ENCODE data around the gene CNNM4.

CNNM4 gene

DNA sequence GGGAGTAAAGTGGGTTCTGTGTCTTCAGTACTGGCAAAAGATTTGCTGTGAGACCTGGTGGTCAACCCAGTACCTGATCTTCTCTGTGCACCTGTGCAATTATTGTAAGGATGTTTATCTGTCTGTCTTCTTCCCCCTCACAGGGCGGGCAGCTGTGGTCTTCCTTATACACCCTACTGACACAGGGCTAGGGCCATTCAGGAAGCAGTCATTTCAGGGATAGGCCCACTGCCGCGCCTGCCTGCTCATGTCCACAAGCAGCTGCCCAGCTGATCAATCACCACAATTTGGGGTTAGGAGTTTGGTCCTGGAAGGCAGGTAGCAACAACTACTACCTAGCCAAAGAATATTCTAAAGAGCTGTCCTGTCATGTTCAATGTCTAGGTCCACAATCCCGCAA, 1.2 kb upstream of the CNNM4 start:
- DNase-seq (ENCODE audit: low spot score) = no peak

- DNase-seq (ENCODE audit: low spot score) = no peak
Measured at GRCh38 chr2:96760986-96761832, 507 bp downstream of the CNNM4 start.

GRCh38 chr2:96762529-96763311, 2.0 kb downstream of the CNNM4 start:
- no peak for DNase-seq (ENCODE audit: low spot score)

GRCh38 chr2:96763511-96764252, 3.0 kb downstream of the CNNM4 start:
- no peak for DNase-seq (ENCODE audit: low spot score)

- no peak for DNase-seq (ENCODE audit: low spot score)
Measured at GRCh38 chr2:96764253-96764637, 3.5 kb downstream of the CNNM4 start.

DNA sequence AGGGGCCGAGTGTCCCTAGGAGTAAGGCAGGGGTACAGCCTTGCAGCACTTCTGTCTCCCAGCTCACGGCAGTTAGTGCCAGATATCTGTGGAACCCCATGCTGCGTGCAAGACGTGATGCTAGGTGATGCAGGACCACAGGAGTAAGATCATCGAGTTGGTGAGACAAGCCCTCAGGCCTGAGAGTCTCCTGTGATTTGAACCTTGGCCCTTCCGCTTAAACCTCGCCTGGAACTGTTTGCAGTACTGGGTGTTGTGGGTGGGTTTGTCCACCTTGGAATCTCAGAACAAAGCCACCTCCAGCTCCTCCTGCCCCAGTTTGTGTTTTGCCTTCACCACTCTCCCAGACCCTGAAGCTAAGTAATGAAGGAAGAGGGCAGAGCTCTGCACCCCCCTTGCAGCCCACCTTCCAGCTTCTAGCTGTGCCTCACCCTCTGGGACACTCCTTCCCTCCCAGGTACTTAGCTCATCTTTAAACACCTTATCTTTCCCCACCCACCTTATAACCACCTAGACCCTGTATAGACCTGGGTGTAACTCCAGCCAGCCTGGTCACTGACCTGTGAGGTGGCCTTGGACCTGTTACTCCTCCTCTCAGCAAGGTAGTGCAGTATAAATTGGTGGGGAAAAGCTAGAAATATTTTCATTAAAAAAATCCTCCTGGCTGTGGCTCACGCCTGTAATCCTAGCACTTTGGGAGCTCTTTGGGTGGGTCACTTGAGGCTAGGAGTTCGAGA, 6.6 kb downstream of the CNNM4 start:
- DNase-seq (ENCODE audit: low spot score) = no peak

GRCh38 chr2:96768083-96768561, 7.4 kb downstream of the CNNM4 start:
- no peak for DNase-seq (ENCODE audit: low spot score)

GRCh38 chr2:96769814-96770213, 9.1 kb downstream of the CNNM4 start:
- no peak for DNase-seq (ENCODE audit: low spot score)

DNA sequence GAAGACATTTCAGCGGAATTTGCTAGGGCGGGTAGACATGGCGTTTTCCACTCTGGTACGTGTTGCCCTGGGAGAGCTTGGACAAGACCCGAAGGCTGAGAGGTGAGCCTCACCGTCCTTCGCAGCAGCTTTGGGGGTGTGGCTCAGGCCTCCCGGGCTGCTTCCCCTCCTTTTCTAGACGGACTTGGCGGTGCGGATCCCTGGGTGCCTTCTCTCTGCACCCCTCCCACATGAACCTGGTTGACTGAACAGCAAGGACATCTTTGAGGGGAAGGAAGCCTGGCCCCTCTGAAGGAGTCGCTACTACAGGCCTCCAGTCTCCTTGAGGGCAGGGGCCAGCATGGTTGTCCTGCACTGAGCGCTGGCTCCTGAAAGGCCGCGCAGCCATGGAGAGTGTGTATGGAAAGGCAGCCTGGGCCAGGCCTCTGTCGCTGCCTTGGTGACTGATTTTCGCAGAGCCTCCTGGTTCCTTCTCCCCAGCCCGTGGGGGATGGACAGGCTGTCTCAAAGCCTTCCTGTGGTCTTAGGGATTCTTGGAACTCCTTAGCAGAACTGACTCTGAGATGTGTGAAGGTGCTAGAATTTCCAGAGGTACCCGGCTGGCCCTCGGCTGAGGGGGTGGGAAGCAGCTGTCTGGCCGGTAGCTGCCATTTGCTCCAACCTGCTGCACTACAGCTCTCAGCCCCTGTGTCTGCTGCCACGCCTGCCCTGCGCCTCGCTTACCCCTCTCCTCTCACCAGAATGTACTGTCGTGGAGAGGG, 9.9 kb downstream of the CNNM4 start:
- DNase-seq (ENCODE audit: low spot score) = no peak

DNA sequence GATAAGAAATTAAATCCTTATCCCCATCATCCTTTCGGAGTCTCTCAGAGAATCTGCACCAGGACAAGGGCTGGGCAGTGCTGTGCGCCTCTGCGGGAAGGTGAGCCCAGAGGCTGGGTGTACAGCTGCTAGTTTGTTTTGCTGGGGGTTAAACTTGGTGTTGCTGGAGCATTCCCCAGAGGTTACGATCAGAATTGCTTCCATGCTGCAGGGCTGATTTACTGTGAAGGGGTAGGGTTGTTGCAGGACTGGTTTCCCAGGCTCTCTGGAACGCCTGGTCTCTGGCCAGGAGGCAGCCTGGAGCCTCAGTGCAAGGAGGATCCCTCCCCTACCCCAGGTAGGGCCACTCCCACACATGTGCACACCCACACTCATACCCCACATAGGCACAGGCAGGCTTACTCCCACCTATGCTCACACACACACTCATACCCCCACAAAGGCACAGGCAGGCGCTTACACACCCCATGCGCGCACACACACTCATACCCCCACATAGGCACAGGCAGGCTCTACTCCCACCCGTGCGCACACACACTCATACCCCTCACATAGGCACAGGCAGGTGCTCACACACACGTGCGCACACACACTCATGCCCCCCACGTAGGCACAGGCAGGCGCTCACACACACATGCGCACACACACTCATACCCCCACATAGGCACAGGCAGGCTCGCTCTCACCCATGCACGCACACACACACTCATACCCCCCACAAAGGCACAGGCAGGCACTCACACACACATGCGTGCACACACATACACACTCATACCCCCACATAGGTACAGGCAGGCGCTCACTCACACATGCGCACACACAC, 11.3 kb downstream of the CNNM4 start:
- DNase-seq (ENCODE audit: low spot score) = no peak

DNA sequence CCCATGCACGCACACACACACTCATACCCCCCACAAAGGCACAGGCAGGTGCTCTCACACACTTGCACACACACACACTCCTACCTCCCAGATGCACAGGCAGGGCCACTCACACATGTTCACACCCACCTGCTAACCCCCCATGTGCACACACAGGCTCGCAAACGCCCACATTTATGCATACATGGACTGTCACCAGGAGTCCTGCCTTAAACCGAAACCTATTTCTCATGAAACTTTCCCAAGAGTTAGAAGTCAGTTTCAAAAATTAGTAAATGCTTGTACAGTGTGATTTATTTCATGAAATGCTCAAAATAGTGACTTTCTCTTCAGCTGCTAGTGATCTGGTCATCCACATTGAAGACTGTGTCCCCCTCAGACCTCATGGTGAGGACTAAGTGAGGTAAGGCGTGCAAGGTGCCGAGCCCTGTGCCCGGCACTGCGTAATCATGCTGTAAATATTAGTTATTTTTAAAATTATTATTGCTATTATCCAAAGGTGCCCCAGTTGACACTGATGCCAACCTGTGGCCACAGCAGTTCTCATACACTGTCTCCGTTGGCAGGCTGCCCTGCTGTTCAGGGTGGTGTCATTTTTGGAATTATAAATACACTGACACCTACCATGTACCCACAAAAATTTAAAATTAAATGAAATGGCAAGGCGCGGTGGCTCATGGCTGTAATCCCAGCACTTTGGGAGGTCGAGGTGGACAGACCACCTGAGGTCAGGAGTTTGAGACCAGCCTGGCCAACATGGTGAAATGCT, 12.4 kb downstream of the CNNM4 start:
- no peak for DNase-seq (ENCODE audit: low spot score)

GRCh38 chr2:96773922-96774321, 13.2 kb downstream of the CNNM4 start:
- DNase-seq (ENCODE audit: low spot score) = no peak

DNA sequence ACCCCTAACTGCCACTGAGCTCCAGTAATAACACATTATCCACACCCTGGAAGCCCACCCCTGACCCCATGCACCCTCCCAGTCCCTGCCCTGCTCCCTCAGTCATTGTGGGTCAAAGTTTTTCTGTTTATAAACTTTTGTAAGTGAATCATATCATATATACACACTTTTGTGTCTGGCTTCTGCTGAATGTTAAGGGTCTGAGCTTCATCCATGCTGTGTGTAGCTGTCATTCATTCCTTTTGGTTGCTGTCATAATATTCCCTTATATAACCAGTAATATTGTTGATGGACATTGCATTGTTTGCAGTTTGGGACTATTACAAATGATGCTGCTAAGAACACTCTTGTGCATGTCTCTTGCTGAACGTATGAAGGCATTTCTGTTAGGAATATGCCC, 14.5 kb downstream of the CNNM4 start:
- DNase-seq (ENCODE audit: low spot score) = no peak

DNA sequence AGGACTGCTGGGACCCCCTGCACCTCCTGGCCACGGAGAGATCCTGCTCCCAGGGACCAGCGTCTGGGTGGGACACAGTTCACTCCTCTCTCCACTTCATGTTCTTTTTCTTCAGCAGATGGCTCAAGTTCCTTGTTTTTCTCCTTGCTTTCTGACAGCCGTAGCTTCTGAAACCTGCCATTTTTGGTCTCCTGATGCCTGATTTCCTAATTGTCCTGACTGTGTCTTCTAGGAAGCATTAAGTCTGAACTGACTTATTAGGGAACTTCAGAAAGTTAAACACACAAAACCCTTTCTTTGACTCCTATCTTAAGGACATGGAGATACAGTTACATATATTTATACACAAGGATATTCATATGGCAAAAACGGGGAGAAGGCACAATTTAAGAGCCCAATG, 22.7 kb downstream of the CNNM4 start:
- no peak for DNase-seq (ENCODE audit: low spot score)

DNA sequence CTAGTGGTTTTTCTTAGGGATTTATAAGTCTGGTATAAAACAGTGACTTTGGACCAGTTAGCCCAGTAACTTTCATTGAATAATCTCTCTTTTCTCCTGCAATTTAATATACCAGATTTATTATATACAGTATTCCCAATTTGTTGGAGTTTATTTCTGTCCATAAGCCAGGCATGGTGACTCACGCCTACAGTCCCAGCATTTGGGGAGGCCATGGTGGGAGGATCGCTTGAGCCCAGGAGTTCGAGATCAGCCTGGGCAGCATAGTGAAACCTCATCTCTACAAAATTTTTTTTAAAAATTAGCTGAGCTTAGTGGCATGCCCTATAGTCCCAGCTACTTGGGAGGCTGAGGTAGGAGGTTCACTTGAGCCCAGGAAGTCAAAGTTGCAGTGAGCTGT, 26.7 kb downstream of the CNNM4 start:
- no peak for DNase-seq (ENCODE audit: low spot score)

GRCh38 chr2:96788442-96789244, 27.9 kb downstream of the CNNM4 start:
- no peak for DNase-seq (ENCODE audit: low spot score)

DNA sequence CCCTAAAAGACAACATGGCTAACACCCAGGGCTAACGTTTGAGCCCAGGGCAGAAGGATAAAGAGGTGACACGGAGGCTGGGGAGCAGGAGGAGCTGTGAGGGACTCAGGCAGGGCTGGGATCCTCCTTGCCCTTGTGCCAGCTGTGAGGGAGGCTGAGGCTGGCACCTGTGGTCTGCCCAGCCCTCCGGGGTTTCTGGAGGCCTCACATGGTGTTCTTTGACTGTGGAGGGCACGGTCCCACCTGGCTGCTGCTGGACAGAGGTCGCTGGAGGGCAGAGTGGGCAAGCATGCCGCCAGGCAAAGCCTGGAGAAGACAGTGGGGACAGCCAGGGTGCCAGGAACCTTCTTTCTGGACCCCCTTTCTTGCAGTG, 28.5 kb downstream of the CNNM4 start:
- DNase-seq (ENCODE audit: low spot score) = no peak
